Smooth muscle cell (in vitro differentiated cells): Measurements from ENCODE around the gene TBP. TPM values are rescaled to one million over a fixed set of nuclear protein-coding genes. Genes with fewer than 3 reads are reported as not detected.
"Not testable (repeated sequence)": the region's sequence is repeated elsewhere in the genome, so short reads cannot be mapped to it uniquely, and the experiment has no call there.

Source experiments
- DNase-seq: peaks from one replicate; lab custom pipeline; 2025; ENCODE audit not compliant: unreplicated experiment; lab: John Stamatoyannopoulos, UW
- H2AFZ ChIP-seq: fragments of 200-600 bp; sonication (generic); 2 replicates; pipeline ENCODE4 v1.6.0; 2016; ENCODE audit warnings: antibody characterized with exemption, low read depth, mild to moderate bottlenecking
- H3F3A ChIP-seq: fragments of 200-600 bp; sonication (generic); 2 replicates; pipeline ENCODE4 v1.6.0; 2017; ENCODE audit warnings: antibody characterized with exemption, low read depth
- H3K27ac ChIP-seq: fragments of 200-600 bp; sonication (generic); 2 replicates; pipeline ENCODE4 v1.5.1; 2016; ENCODE audit warnings: low read depth, mild to moderate bottlenecking
- H3K27me3 ChIP-seq: fragments of 200-600 bp; sonication (generic); 2 replicates; pipeline ENCODE4 v1.6.1; 2016; ENCODE audit warnings: low read depth, mild to moderate bottlenecking
- H3K36me3 ChIP-seq: fragments of 200-600 bp; sonication (generic); 2 replicates; pipeline ENCODE4 v1.5.1; 2016; ENCODE audit warnings: low read depth
- H3K4me1 ChIP-seq: fragments of 200-600 bp; sonication (generic); 2 replicates; pipeline ENCODE4 v1.5.1; 2016; ENCODE audit warnings: low read depth
- H3K4me2 ChIP-seq: fragments of 200-600 bp; sonication (generic); 2 replicates; pipeline ENCODE4 v1.6.0; 2016; ENCODE audit warnings: mild to moderate bottlenecking
- H3K4me3 ChIP-seq: fragments of 200-600 bp; sonication (generic); 2 replicates; pipeline ENCODE4 v1.5.1; 2016; ENCODE audit warnings: mild to moderate bottlenecking
- H3K79me2 ChIP-seq: fragments of 200-600 bp; sonication (generic); 2 replicates; pipeline ENCODE4 v1.6.0; 2016; ENCODE audit warnings: low read depth, mild to moderate bottlenecking
- H3K9ac ChIP-seq: fragments of 200-600 bp; sonication (generic); 2 replicates; pipeline ENCODE4 v1.6.0; 2016; ENCODE audit warnings: low read depth
- H3K9me3 ChIP-seq: fragments of 200-600 bp; sonication (generic); replicated peaks from 2 replicates; pipeline ENCODE4 v1.5.1; 2016; ENCODE audit warnings: low read depth
- H4K20me1 ChIP-seq: fragments of 200-600 bp; sonication (generic); 2 replicates; pipeline ENCODE4 v1.6.0; 2016; ENCODE audit warnings: low read depth
- CTCF ChIP-seq: fragments of 200-600 bp; sonication (generic); IDR thresholded peaks from 2 replicates; pipeline ENCODE4 v1.5.1; 2017; ENCODE audit warnings: borderline replicate concordance, mild to moderate bottlenecking, antibody characterized with exemption; ENCODE audit not compliant: insufficient read depth, poor library complexity, severe bottlenecking
- WGBS: methylation state at CpG from one replicate; pipeline ENCODE4 v1.1.7; 2016; ENCODE audit warnings: low lambda C conversion rate; 5-methylcytosine and 5-hydroxymethylcytosine counted together
- polyA plus RNA-seq: library from polyadenylated mRNA; unstranded; fragments of >200 nt; fragmentation: Nextera tagmentation; extraction: Ambion mirVana; gene quantifications from 2 replicates; pipeline ENCODE4 v1.2.1, GENCODE V29; 2016
- total RNA-seq: library from RNA; depleted of rRNA; stranded (reverse); fragments of >200 nt; gene quantifications from 2 replicates; pipeline ENCODE4 v1.2.3, GENCODE V29; 2014

TBP gene
- total and polyA plus RNA-seq, 2 experiments from 2014 or later, result 25.6 to 30.1 TPM

GRCh38 chr6:170506446-170506845 lies 47.7 kb upstream of the TBP start:
- no peak for TF ChIP-seq CTCF
- Histone ChIP-seq H3K79me2 (no peaks in the 10 kb centered on the region), H3K4me2 (no peak overlapping the region), H3K27me3 (peaks cover 9% of the 10 kb centered on the region), H3K36me3 (no peaks in the 10 kb centered on the region), H3K27ac (no peak overlapping the region), H3F3A (no peaks in the 10 kb centered on the region), H3K9ac (no peak overlapping the region), H2AFZ (no peak overlapping the region), H4K20me1 (no peaks in the 10 kb centered on the region), H3K4me3 (no peak overlapping the region), H3K9me3 (no peaks in the 10 kb centered on the region), H3K4me1 (no peaks in the 10 kb centered on the region)
- DNase-seq, result no peak
- 87% methylated on average over 4 of the region's 4 CpGs for WGBS

- not testable (repeated sequence) for H3K4me2 ChIP-seq, H3K9ac ChIP-seq, H3K4me1 ChIP-seq, H3F3A ChIP-seq, H2AFZ ChIP-seq, DNase-seq, H3K9me3 ChIP-seq, H3K79me2 ChIP-seq, H3K4me3 ChIP-seq, H3K27ac ChIP-seq, H4K20me1 ChIP-seq, H3K27me3 ChIP-seq, H3K36me3 ChIP-seq
- WGBS, result 98% methylated on average over 2 of the region's 2 CpGs
Measured at GRCh38 chr6:170507728-170508127, 46.4 kb upstream of the TBP start.

- WGBS, result 87% methylated on average over 1 of the region's 1 CpG
- not testable (repeated sequence) for DNase-seq
Measured at GRCh38 chr6:170508275-170508674, 45.9 kb upstream of the TBP start.

GRCh38 chr6:170508892-170509722 lies 45.1 kb upstream of the TBP start:
- not testable (repeated sequence) for H3K36me3 ChIP-seq, H3K79me2 ChIP-seq, H3K4me3 ChIP-seq, H3K9me3 ChIP-seq, H4K20me1 ChIP-seq, H3K27ac ChIP-seq, H3K4me1 ChIP-seq, DNase-seq, H3K9ac ChIP-seq, H3K4me2 ChIP-seq, H2AFZ ChIP-seq, H3F3A ChIP-seq
- WGBS, result 96% methylated on average over 5 of the region's 5 CpGs
- H3K27me3 ChIP-seq, result peaks cover 18% of the 10 kb centered on the region

More at GRCh38 chr6:170508275-170508674, 45.9 kb upstream of the TBP start:
- not testable (repeated sequence) for H3K27ac ChIP-seq, H3K4me1 ChIP-seq, H3K4me2 ChIP-seq, H3F3A ChIP-seq, H3K36me3 ChIP-seq, H3K9ac ChIP-seq, H2AFZ ChIP-seq, H4K20me1 ChIP-seq, H3K9me3 ChIP-seq, H3K4me3 ChIP-seq, H3K79me2 ChIP-seq
- H3K27me3 ChIP-seq, result peaks cover 11% of the 10 kb centered on the region

GRCh38 chr6:170509723-170510018 lies 44.5 kb upstream of the TBP start:
- H3K4me2 ChIP-seq, result no peak overlapping the region
- 96% methylated on average over 3 of the region's 3 CpGs for WGBS
- H3K36me3 ChIP-seq, result no peaks in the 10 kb centered on the region

More at GRCh38 chr6:170509723-170510018, 44.5 kb upstream of the TBP start:
- Histone ChIP-seq H3K9ac (no peak overlapping the region), H4K20me1 (no peaks in the 10 kb centered on the region), H3F3A (no peaks in the 10 kb centered on the region), H3K27ac (no peak overlapping the region), H3K4me1 (no peaks in the 10 kb centered on the region), H3K79me2 (no peaks in the 10 kb centered on the region), H3K9me3 (no peaks in the 10 kb centered on the region), H2AFZ (no peak overlapping the region), H3K27me3 (peaks cover 18% of the 10 kb centered on the region), H3K4me3 (no peak overlapping the region)
- no peak for DNase-seq
- TF ChIP-seq CTCF, result no peak
